ENCODE results near the gene ODAD3. TPM values are rescaled to one million over a fixed set of nuclear protein-coding genes. Genes with fewer than 3 reads are reported as not detected.
A peak's percentile ranks its signal among the peaks of the same experiment; 100 is the strongest.

Gene ODAD3
- total RNA-seq, 1 donor from 2014 or later = not detected

DNA sequence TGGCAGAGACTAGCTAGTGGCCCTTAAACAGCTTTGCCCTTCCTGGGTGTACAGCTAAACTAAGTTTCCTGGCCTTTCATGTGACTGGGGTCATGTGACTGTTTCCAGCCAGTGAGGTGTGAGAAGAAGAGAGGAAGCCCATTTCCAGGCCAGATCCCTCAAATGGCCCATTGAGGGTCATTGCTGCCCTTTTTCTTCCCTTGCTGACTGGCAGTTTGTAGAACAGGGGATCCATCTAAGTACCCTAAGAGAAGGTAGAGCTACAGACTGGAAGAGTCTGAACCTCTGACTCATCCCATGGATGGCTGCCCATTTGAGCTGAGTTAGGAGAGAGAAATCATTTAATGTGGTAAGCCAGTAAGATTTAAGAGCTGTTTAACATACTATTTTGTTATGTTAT, 57.7 kb downstream of the ODAD3 start:
- Histone ChIP-seq H3K9me3 (no peaks in the 10 kb centered on the region), H3K4me3 (no peak overlapping the region), H3K4me1 (peaks cover 12 to 51% of the 10 kb centered on the region in 2 donors), H3K36me3 (no peaks in the 10 kb centered on the region), H3K27ac (peak overlapping the region; percentile 63 to 85), H3K27me3 (no peaks in the 10 kb centered on the region)
- DNase-seq (ENCODE audit: low spot score in 2 of 2) = no peak
- intact Hi-C loops (cut with DNase I) = no loop called here
- TF ChIP-seq, protein P1, sequence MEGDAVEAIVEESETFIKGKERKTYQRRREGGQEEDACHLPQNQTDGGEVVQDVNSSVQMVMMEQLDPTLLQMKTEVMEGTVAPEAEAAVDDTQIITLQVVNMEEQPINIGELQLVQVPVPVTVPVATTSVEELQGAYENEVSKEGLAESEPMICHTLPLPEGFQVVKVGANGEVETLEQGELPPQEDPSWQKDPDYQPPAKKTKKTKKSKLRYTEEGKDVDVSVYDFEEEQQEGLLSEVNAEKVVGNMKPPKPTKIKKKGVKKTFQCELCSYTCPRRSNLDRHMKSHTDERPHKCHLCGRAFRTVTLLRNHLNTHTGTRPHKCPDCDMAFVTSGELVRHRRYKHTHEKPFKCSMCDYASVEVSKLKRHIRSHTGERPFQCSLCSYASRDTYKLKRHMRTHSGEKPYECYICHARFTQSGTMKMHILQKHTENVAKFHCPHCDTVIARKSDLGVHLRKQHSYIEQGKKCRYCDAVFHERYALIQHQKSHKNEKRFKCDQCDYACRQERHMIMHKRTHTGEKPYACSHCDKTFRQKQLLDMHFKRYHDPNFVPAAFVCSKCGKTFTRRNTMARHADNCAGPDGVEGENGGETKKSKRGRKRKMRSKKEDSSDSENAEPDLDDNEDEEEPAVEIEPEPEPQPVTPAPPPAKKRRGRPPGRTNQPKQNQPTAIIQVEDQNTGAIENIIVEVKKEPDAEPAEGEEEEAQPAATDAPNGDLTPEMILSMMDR (IDR thresholded peaks at IDR 0.05) = no peak

DNA sequence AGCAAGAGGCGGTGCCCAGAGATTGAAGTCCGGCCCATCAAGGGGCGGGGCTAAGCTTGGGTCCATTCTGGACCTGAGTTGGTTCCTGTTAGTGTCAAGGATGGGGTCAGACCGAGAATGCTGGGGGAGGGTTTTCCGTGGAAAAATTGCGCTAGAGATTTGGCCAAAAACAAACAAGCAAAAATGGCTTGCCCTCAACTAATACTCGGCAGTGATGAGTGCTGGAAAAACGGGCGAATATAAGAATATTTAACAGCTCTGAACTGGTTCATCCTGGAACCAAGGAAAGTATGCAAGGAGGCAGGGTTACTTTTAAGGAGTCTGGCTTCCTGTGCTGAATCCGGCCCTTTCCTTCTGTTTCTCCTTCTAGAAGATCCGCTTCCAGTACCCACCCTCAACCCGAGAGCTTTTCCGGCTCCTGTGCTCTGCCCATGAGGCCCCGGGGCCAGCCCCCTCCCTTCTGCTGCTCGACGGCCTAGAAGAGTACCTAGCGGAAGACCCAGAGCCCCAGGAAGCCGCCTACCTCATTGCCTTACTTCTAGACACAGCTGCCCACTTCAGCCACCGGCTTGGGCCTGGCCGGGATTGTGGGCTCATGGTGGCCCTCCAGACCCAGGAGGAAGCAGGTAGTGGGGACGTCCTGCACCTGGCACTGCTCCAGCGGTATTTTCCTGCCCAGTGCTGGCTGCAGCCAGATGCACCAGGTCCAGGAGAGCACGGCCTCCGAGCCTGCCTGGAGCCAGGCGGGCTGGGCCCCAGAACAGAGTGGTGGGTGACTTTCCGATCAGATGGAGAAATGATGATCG, 59.6 kb downstream of the ODAD3 start:
- intact Hi-C loops (cut with DNase I) = loop anchor here (2.0 kb wide), 2 partner anchors 81 to 107 kb away; no protein-coding TSS in a partner anchor
- H3K27ac ChIP-seq = peak overlapping the region; percentile 85 to 94
- DNase-seq (ENCODE audit: low spot score in 2 of 2) = peak in 1 of 2 donors; percentile 81
- H3K36me3 ChIP-seq = no peaks in the 10 kb centered on the region
- no peaks in the 10 kb centered on the region for H3K27me3 ChIP-seq
- no peaks in the 10 kb centered on the region for H3K9me3 ChIP-seq
- TF ChIP-seq, protein P1 (IDR thresholded peaks at IDR 0.05) = no peak
- peaks cover 5 to 40% of the 10 kb centered on the region in 2 donors for H3K4me1 ChIP-seq
- H3K4me3 ChIP-seq = peak overlapping the region; percentile 61 to 64

DNA sequence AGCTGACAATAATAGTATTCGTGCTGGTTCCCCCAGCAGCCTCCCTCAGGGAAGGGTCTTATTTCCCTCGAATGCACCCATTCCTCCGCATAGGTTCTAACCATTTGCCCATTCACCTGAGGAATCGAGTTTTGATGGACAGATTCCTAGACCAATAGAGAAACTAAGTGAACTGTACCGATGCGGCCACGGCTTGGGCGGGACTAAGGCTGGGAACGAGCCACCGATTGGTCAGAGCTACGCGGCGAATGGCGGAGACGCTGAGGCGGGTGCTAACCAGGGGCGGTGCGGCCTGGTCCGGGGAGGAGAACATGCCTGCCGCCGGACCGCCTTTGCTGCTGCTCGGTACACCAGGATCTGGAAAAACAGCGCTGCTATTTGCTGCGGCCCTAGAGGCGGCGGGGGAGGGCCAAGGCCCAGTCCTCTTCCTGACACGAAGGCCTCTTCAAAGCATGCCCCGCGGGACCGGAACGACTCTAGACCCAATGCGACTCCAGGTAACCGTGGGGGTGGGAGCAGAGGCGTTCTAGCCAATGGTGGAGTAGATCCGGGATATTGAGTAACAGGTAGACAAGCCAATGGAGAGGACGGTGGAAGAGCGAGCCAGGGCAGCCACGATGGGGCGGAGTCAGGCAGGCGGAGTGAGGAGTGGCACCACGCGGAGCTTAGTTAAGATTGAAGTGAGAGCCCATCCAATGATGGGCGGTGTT, 60.3 kb downstream of the ODAD3 start, which contains the start of gene SWSAP1:
Gene SWSAP1, plus strand, starts transcription at position 234 of the 710 bp plus-strand sequence. Its CDS starts 15 bp downstream, at position 249.
- Histone ChIP-seq H3K4me1 (peaks cover 3 to 39% of the 10 kb centered on the region in 2 donors), H3K27me3 (no peaks in the 10 kb centered on the region), H3K27ac (peak within 1 kb of the TSS; percentile 93 to 94), H3K4me3 (peak within 1 kb of the TSS; percentile 64 to 65), H3K9me3 (no peaks in the 10 kb centered on the region), H3K36me3 (no peaks in the 10 kb centered on the region)
- intact Hi-C loops (cut with DNase I) = loop anchor here (1.0 to 2.0 kb wide), 4 partner anchors 28 to 108 kb away; partner anchors contain the start of genes CCDC159, ODAD3, PRKCSH and TMEM205
- TF ChIP-seq, protein P1 (IDR thresholded peaks at IDR 0.05) = no peak
- DNase-seq (ENCODE audit: low spot score in 2 of 2) = peak; percentile 98 to 99

DNA sequence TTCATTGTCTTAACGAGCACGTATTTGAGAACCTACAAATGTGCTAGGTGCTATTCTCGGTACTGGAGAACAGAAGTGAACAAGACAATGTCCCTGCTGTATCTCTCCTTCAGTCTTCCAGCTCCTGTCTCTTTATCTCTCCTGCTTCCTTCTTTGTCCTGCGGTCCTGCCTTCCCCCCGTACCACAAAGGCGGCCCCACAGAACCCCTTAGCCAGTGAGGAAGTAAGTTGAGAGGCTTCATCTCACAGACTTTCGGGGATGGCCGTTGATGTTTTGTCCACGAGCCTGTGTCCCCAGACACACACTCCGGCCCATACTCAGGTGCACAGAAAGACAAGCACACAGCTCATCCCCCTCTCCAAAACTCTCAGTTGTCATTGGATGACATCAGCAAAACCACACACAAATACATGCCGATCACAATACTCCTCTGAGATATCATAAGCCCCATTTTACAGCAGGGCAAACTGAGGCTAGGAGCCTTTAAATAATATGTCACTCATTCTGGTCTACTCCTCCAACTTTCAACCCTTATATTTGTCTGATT, 61.0 kb downstream of the ODAD3 start:
- no peak for DNase-seq (ENCODE audit: low spot score in 2 of 2)
- no peaks in the 10 kb centered on the region for H3K27me3 ChIP-seq
- H3K36me3 ChIP-seq = no peaks in the 10 kb centered on the region
- TF ChIP-seq, protein P1 (IDR thresholded peaks at IDR 0.05) = no peak
- no peaks in the 10 kb centered on the region for H3K9me3 ChIP-seq
- H3K4me3 ChIP-seq = peak overlapping the region; percentile 64 to 65
- peak overlapping the region; percentile 93 to 94 for H3K27ac ChIP-seq
- peaks cover 3 to 36% of the 10 kb centered on the region in 2 donors for H3K4me1 ChIP-seq
- intact Hi-C loops (cut with DNase I) = loop anchor here (1.0 to 2.0 kb wide), 4 partner anchors 28 to 109 kb away; partner anchors contain the start of genes CCDC159, ODAD3, PRKCSH and TMEM205

DNA sequence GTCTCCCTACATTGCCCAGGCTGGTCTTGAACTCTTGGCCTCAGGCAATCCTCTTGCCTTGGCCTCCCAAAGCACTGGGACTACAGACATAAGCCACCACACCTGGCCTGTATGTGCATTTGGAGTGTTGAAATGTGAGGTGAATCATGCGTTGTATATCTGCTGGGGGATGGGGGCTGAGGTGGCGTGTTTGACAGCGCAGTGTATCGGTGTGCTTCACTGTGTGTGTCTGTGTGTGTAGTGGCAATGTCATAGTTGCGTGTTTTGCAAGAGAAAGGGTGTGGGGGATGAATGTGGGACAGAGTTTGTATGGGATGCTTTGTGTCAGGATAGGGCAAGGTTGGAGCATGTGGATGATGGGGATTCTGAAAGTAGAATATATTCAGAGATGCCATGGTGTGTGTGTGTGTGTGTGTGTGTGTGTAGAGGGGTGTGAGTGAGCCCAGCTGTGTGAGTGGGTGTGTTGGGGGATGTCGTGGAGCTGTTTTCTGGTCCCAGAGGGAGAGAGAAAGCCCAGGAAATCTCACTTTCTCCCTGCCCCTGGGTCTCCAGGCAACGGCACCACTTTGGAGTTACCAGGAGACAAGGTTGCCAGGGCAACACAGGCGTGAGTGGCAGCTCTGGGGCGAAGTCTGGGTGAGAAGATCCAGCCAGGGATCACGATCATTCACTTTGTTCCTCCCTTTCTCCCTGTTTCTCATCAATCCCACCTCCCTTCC, 61.6 kb downstream of the ODAD3 start:
- DNase-seq (ENCODE audit: low spot score in 2 of 2) = no peak
- Histone ChIP-seq H3K4me1 (peaks cover 3 to 30% of the 10 kb centered on the region in 2 donors), H3K36me3 (no peaks in the 10 kb centered on the region), H3K27me3 (no peaks in the 10 kb centered on the region), H3K27ac (no peak overlapping the region), H3K9me3 (no peaks in the 10 kb centered on the region), H3K4me3 (peak overlapping the region in 1 of 2 donors; percentile 65)
- intact Hi-C loops (cut with DNase I) = no loop called here
- TF ChIP-seq, protein P1 (IDR thresholded peaks at IDR 0.05) = no peak

Data from ascending aorta (tissue), 2 donors.